Measurements from ENCODE around the gene BCL7A.
"Not testable (repeated sequence)": the region's sequence is repeated elsewhere in the genome, so short reads cannot be mapped to it uniquely, and the experiment has no call there.

BCL7A gene

GRCh38 chr12:122021822-122022392, at the start of gene BCL7A:
BCL7A (plus strand) TSS chr12:122021884; CDS start chr12:122022092, 208 bp downstream.
- Mint-ChIP-seq H3K9me3 (peaks cover 6% of the 10 kb centered on the region), H3K27me3 (peaks cover 14% of the 10 kb centered on the region), H3K4me3 (peak within 1 kb of the TSS; percentile 88), H3K4me1 (peaks cover 31% of the 10 kb centered on the region), H3K27ac (peak within 1 kb of the TSS; percentile 94), H3K36me3 (peaks cover 26% of the 10 kb centered on the region)
- ATAC-seq: peak; percentile 83

- Mint-ChIP-seq H3K27ac (no peak overlapping the region), H3K4me3 (no peak overlapping the region), H3K36me3 (peaks cover 14% of the 10 kb centered on the region), H3K9me3 (peaks cover 12% of the 10 kb centered on the region), H3K4me1 (peaks cover 6% of the 10 kb centered on the region), H3K27me3 (no peaks in the 10 kb centered on the region)
- no peak for ATAC-seq
Observed at GRCh38 chr12:121974026-121974985, 47.4 kb upstream of the BCL7A start.

GRCh38 chr12:121975021-121975420, 46.7 kb upstream of the BCL7A start:
- Mint-ChIP-seq H3K9me3 (peaks cover 12% of the 10 kb centered on the region), H3K27ac (no peak overlapping the region), H3K4me1 (peaks cover 11% of the 10 kb centered on the region), H3K36me3 (peaks cover 14% of the 10 kb centered on the region), H3K4me3 (no peak overlapping the region), H3K27me3 (no peaks in the 10 kb centered on the region)
- no peak for ATAC-seq

- no peak for ATAC-seq
- H3K36me3 Mint-ChIP-seq: peaks cover 12% of the 10 kb centered on the region
Observed at GRCh38 chr12:121976950-121977349, 44.7 kb upstream of the BCL7A start.

GRCh38 chr12:121980191-121980891, 41.3 kb upstream of the BCL7A start:
- H3K4me1 Mint-ChIP-seq: peaks cover 40% of the 10 kb centered on the region
- H3K9me3 Mint-ChIP-seq: no peaks in the 10 kb centered on the region
- H3K27ac Mint-ChIP-seq: peak overlapping the region; percentile 99
- H3K4me3 Mint-ChIP-seq: peak overlapping the region; percentile 62
- H3K36me3 Mint-ChIP-seq: no peaks in the 10 kb centered on the region
- H3K27me3 Mint-ChIP-seq: no peaks in the 10 kb centered on the region
- ATAC-seq: peak; percentile 92

More at GRCh38 chr12:121976950-121977349, 44.7 kb upstream of the BCL7A start:
- H3K4me3 Mint-ChIP-seq: no peak overlapping the region
- no peak overlapping the region for H3K27ac Mint-ChIP-seq
- H3K27me3 Mint-ChIP-seq: no peaks in the 10 kb centered on the region
- peaks cover 27% of the 10 kb centered on the region for H3K4me1 Mint-ChIP-seq
- H3K9me3 Mint-ChIP-seq: peaks cover 11% of the 10 kb centered on the region

- H3K9me3 Mint-ChIP-seq: no peaks in the 10 kb centered on the region
- no peaks in the 10 kb centered on the region for H3K27me3 Mint-ChIP-seq
- H3K27ac Mint-ChIP-seq: peak overlapping the region; percentile 99
- peak overlapping the region; percentile 62 for H3K4me3 Mint-ChIP-seq
- H3K36me3 Mint-ChIP-seq: no peaks in the 10 kb centered on the region
- no peak for ATAC-seq
- H3K4me1 Mint-ChIP-seq: peaks cover 40% of the 10 kb centered on the region
Observed at GRCh38 chr12:121980892-121981272, 40.8 kb upstream of the BCL7A start.

GRCh38 chr12:121981456-121981855, 40.2 kb upstream of the BCL7A start:
- no peak overlapping the region for H3K4me3 Mint-ChIP-seq
- peaks cover 40% of the 10 kb centered on the region for H3K4me1 Mint-ChIP-seq
- H3K36me3 Mint-ChIP-seq: no peaks in the 10 kb centered on the region
- H3K9me3 Mint-ChIP-seq: no peaks in the 10 kb centered on the region
- no peaks in the 10 kb centered on the region for H3K27me3 Mint-ChIP-seq
- H3K27ac Mint-ChIP-seq: peak overlapping the region; percentile 99
- no peak for ATAC-seq

GRCh38 chr12:121982950-121983349, 38.7 kb upstream of the BCL7A start:
- Mint-ChIP-seq H3K9me3 (no peaks in the 10 kb centered on the region), H3K4me3 (no peak overlapping the region), H3K27ac (peak overlapping the region; percentile 64), H3K27me3 (no peaks in the 10 kb centered on the region), H3K4me1 (peaks cover 40% of the 10 kb centered on the region), H3K36me3 (no peaks in the 10 kb centered on the region)
- ATAC-seq: no peak

GRCh38 chr12:121983536-121984210, 38.0 kb upstream of the BCL7A start:
- Mint-ChIP-seq H3K4me3 (no peak overlapping the region), H3K4me1 (peaks cover 40% of the 10 kb centered on the region), H3K27ac (peak overlapping the region; percentile 64), H3K27me3 (no peaks in the 10 kb centered on the region), H3K36me3 (no peaks in the 10 kb centered on the region), H3K9me3 (no peaks in the 10 kb centered on the region)
- ATAC-seq: no peak

GRCh38 chr12:121986489-121987245, 35.0 kb upstream of the BCL7A start:
- ATAC-seq: no peak
- Mint-ChIP-seq H3K4me3 (no peak overlapping the region), H3K27ac (no peak overlapping the region), H3K36me3 (no peaks in the 10 kb centered on the region), H3K9me3 (no peaks in the 10 kb centered on the region), H3K4me1 (peaks cover 34% of the 10 kb centered on the region), H3K27me3 (no peaks in the 10 kb centered on the region)

GRCh38 chr12:121988519-121988918, 33.2 kb upstream of the BCL7A start:
- H3K4me1 Mint-ChIP-seq: peaks cover 28% of the 10 kb centered on the region
- not testable (repeated sequence) for H3K4me3 Mint-ChIP-seq, H3K27me3 Mint-ChIP-seq

GRCh38 chr12:121989276-121990113, 32.2 kb upstream of the BCL7A start:
- peak overlapping the region; percentile 88 for H3K27ac Mint-ChIP-seq
- no peak overlapping the region for H3K4me3 Mint-ChIP-seq
- H3K4me1 Mint-ChIP-seq: peaks cover 25% of the 10 kb centered on the region
- H3K36me3 Mint-ChIP-seq: no peaks in the 10 kb centered on the region
- no peaks in the 10 kb centered on the region for H3K9me3 Mint-ChIP-seq
- no peaks in the 10 kb centered on the region for H3K27me3 Mint-ChIP-seq
- no peak for ATAC-seq

More at GRCh38 chr12:121988519-121988918, 33.2 kb upstream of the BCL7A start:
- H3K9me3 Mint-ChIP-seq, ATAC-seq, H3K36me3 Mint-ChIP-seq: not testable (repeated sequence)
- H3K27ac Mint-ChIP-seq: peak overlapping the region; percentile 88

- ATAC-seq: no peak
- no peaks in the 10 kb centered on the region for H3K36me3 Mint-ChIP-seq
- no peak overlapping the region for H3K4me3 Mint-ChIP-seq
- H3K4me1 Mint-ChIP-seq: peaks cover 25% of the 10 kb centered on the region
- no peaks in the 10 kb centered on the region for H3K27me3 Mint-ChIP-seq
- H3K27ac Mint-ChIP-seq: peak overlapping the region; percentile 88
- H3K9me3 Mint-ChIP-seq: no peaks in the 10 kb centered on the region
Observed at GRCh38 chr12:121990114-121990647, 31.5 kb upstream of the BCL7A start.

Measured in stimulated activated memory B cell treated with anti-CD40 and anti-IgM and Interleukin-4, amounts not matched to agents 10 μg/mL and 1 μg/mL and 100 μg/mL, for 72 hours (primary cell).